Activated naive CD8-positive, alpha-beta T cell treated with anti-CD3 and anti-CD28 coated beads for 36 hours (primary cell): ENCODE results near the gene TRIM42. TPM values are rescaled to one million over a fixed set of nuclear protein-coding genes. Genes with fewer than 3 reads are reported as not detected.

Experiments
- DNase-seq: peaks from one replicate; pipeline ENCODE4 v3.0.0; 2021
- H3K27ac Mint-ChIP-seq: one replicate; pipeline ENCODE4 v1.8.0; 2022; ENCODE audit warnings: mild to moderate bottlenecking, moderate library complexity, mixed read lengths
- H3K27me3 Mint-ChIP-seq: one replicate; pipeline ENCODE4 v1.8.0; 2022; ENCODE audit warnings: mild to moderate bottlenecking, mixed read lengths
- H3K36me3 Mint-ChIP-seq: one replicate; pipeline ENCODE4 v1.8.0; 2021; ENCODE audit warnings: mild to moderate bottlenecking, mixed read lengths
- H3K4me1 Mint-ChIP-seq: one replicate; pipeline ENCODE4 v1.8.0; 2021; ENCODE audit warnings: mixed read lengths
- H3K4me3 Mint-ChIP-seq: one replicate; pipeline ENCODE4 v1.8.0; 2022; ENCODE audit warnings: mild to moderate bottlenecking, moderate library complexity, mixed read lengths
- H3K9me3 Mint-ChIP-seq: one replicate; pipeline ENCODE4 v1.8.0; 2022; ENCODE audit warnings: mixed read lengths
- total RNA-seq, 2 experiments: library from RNA; stranded (reverse); gene quantifications; one replicate each; pipeline ENCODE4 v1.2.3, GENCODE V29; 2021

TRIM42 gene
- total RNA-seq, 2 experiments from 2014 or later = not detected

GRCh38 chr3:140702281-140702680, 24.4 kb downstream of the TRIM42 start:
- no peak for DNase-seq
- no peaks in the 10 kb centered on the region for H3K4me1 Mint-ChIP-seq
- H3K36me3 Mint-ChIP-seq = no peaks in the 10 kb centered on the region
- H3K9me3 Mint-ChIP-seq = no peaks in the 10 kb centered on the region
- H3K4me3 Mint-ChIP-seq = no peak overlapping the region
- H3K27me3 Mint-ChIP-seq = peaks cover under 1% of the 10 kb centered on the region
- no peak overlapping the region for H3K27ac Mint-ChIP-seq

GRCh38 chr3:140703496-140703895, 25.6 kb downstream of the TRIM42 start:
- peaks cover 3% of the 10 kb centered on the region for H3K27me3 Mint-ChIP-seq
- no peaks in the 10 kb centered on the region for H3K4me1 Mint-ChIP-seq
- H3K27ac Mint-ChIP-seq = no peak overlapping the region
- H3K4me3 Mint-ChIP-seq = no peak overlapping the region
- no peaks in the 10 kb centered on the region for H3K9me3 Mint-ChIP-seq
- H3K36me3 Mint-ChIP-seq = no peaks in the 10 kb centered on the region
- no peak for DNase-seq

- Mint-ChIP-seq H3K27ac (no peak overlapping the region), H3K9me3 (no peaks in the 10 kb centered on the region), H3K36me3 (no peaks in the 10 kb centered on the region), H3K4me3 (no peak overlapping the region), H3K4me1 (no peaks in the 10 kb centered on the region), H3K27me3 (peaks cover 3% of the 10 kb centered on the region)
- DNase-seq = no peak
These were observed 26.9 kb downstream of the TRIM42 start for GRCh38 chr3:140704733-140705132.

GRCh38 chr3:140705954-140706353, 28.1 kb downstream of the TRIM42 start:
- Mint-ChIP-seq H3K27ac (no peak overlapping the region), H3K4me3 (no peak overlapping the region), H3K27me3 (peaks cover 3% of the 10 kb centered on the region), H3K4me1 (no peaks in the 10 kb centered on the region), H3K9me3 (no peaks in the 10 kb centered on the region), H3K36me3 (no peaks in the 10 kb centered on the region)
- no peak for DNase-seq

- no peak overlapping the region for H3K4me3 Mint-ChIP-seq
- peaks cover 3% of the 10 kb centered on the region for H3K27me3 Mint-ChIP-seq
- no peak overlapping the region for H3K27ac Mint-ChIP-seq
- DNase-seq = no peak
- H3K9me3 Mint-ChIP-seq = no peaks in the 10 kb centered on the region
- no peaks in the 10 kb centered on the region for H3K4me1 Mint-ChIP-seq
- H3K36me3 Mint-ChIP-seq = no peaks in the 10 kb centered on the region
These were observed 28.5 kb downstream of the TRIM42 start for GRCh38 chr3:140706360-140706759.

GRCh38 chr3:140708815-140709214, 31.0 kb downstream of the TRIM42 start:
- no peaks in the 10 kb centered on the region for H3K4me1 Mint-ChIP-seq

GRCh38 chr3:140709751-140710150, 31.9 kb downstream of the TRIM42 start:
- Mint-ChIP-seq H3K27me3 (peaks cover 3% of the 10 kb centered on the region), H3K27ac (no peak overlapping the region), H3K4me1 (no peaks in the 10 kb centered on the region), H3K36me3 (no peaks in the 10 kb centered on the region), H3K4me3 (no peak overlapping the region), H3K9me3 (no peaks in the 10 kb centered on the region)
- no peak for DNase-seq

More at GRCh38 chr3:140708815-140709214, 31.0 kb downstream of the TRIM42 start:
- peaks cover 3% of the 10 kb centered on the region for H3K27me3 Mint-ChIP-seq
- H3K27ac Mint-ChIP-seq = no peak overlapping the region
- H3K9me3 Mint-ChIP-seq = no peaks in the 10 kb centered on the region
- DNase-seq = no peak
- no peaks in the 10 kb centered on the region for H3K36me3 Mint-ChIP-seq
- H3K4me3 Mint-ChIP-seq = no peak overlapping the region

- no peaks in the 10 kb centered on the region for H3K4me1 Mint-ChIP-seq
- no peaks in the 10 kb centered on the region for H3K9me3 Mint-ChIP-seq
- no peaks in the 10 kb centered on the region for H3K36me3 Mint-ChIP-seq
- H3K27ac Mint-ChIP-seq = no peak overlapping the region
- H3K27me3 Mint-ChIP-seq = peaks cover 3% of the 10 kb centered on the region
- H3K4me3 Mint-ChIP-seq = no peak overlapping the region
- DNase-seq = no peak
These were observed 33.0 kb downstream of the TRIM42 start for GRCh38 chr3:140710711-140711389.

- Mint-ChIP-seq H3K27ac (no peak overlapping the region), H3K4me1 (no peaks in the 10 kb centered on the region), H3K36me3 (no peaks in the 10 kb centered on the region), H3K9me3 (no peaks in the 10 kb centered on the region), H3K4me3 (no peak overlapping the region), H3K27me3 (peaks cover 3% of the 10 kb centered on the region)
- DNase-seq = no peak
These were observed 33.6 kb downstream of the TRIM42 start for GRCh38 chr3:140711390-140712035.

GRCh38 chr3:140712301-140712700, 34.4 kb downstream of the TRIM42 start:
- H3K27ac Mint-ChIP-seq = no peak overlapping the region
- no peak overlapping the region for H3K4me3 Mint-ChIP-seq
- H3K27me3 Mint-ChIP-seq = peaks cover 2% of the 10 kb centered on the region
- H3K36me3 Mint-ChIP-seq = no peaks in the 10 kb centered on the region
- no peaks in the 10 kb centered on the region for H3K4me1 Mint-ChIP-seq
- H3K9me3 Mint-ChIP-seq = no peaks in the 10 kb centered on the region
- no peak for DNase-seq

GRCh38 chr3:140715035-140715434, 37.2 kb downstream of the TRIM42 start:
- DNase-seq = no peak
- Mint-ChIP-seq H3K9me3 (no peaks in the 10 kb centered on the region), H3K36me3 (no peaks in the 10 kb centered on the region), H3K27ac (no peak overlapping the region), H3K27me3 (no peaks in the 10 kb centered on the region), H3K4me1 (no peaks in the 10 kb centered on the region), H3K4me3 (no peak overlapping the region)

- H3K36me3 Mint-ChIP-seq = no peaks in the 10 kb centered on the region
These were observed 40.1 kb downstream of the TRIM42 start for GRCh38 chr3:140717921-140718320.

GRCh38 chr3:140719841-140720614, 42.2 kb downstream of the TRIM42 start:
- H3K27ac Mint-ChIP-seq = no peak overlapping the region

More at GRCh38 chr3:140717921-140718320, 40.1 kb downstream of the TRIM42 start:
- H3K9me3 Mint-ChIP-seq = no peaks in the 10 kb centered on the region
- H3K27me3 Mint-ChIP-seq = no peaks in the 10 kb centered on the region
- no peaks in the 10 kb centered on the region for H3K4me1 Mint-ChIP-seq
- no peak overlapping the region for H3K4me3 Mint-ChIP-seq
- no peak overlapping the region for H3K27ac Mint-ChIP-seq
- DNase-seq = no peak

GRCh38 chr3:140723576-140723975, 45.7 kb downstream of the TRIM42 start:
- H3K36me3 Mint-ChIP-seq = no peaks in the 10 kb centered on the region
- DNase-seq = no peak
- H3K4me3 Mint-ChIP-seq = no peak overlapping the region
- H3K4me1 Mint-ChIP-seq = no peaks in the 10 kb centered on the region
- no peaks in the 10 kb centered on the region for H3K27me3 Mint-ChIP-seq
- H3K9me3 Mint-ChIP-seq = no peaks in the 10 kb centered on the region
- no peak overlapping the region for H3K27ac Mint-ChIP-seq

More at GRCh38 chr3:140719841-140720614, 42.2 kb downstream of the TRIM42 start:
- no peak for DNase-seq
- Mint-ChIP-seq H3K9me3 (no peaks in the 10 kb centered on the region), H3K27me3 (no peaks in the 10 kb centered on the region), H3K4me1 (no peaks in the 10 kb centered on the region), H3K4me3 (no peak overlapping the region), H3K36me3 (no peaks in the 10 kb centered on the region)
